HG02571 (cell line): ENCODE measurements around the gene VPS13D.

Experiments used
- ATAC-seq: cut with Tn5 transposase; IDR thresholded peaks from one replicate; pipeline ENCODE4 v1.9.1; 2021; ENCODE audit warnings: mild to moderate bottlenecking, moderate library complexity; ENCODE audit not compliant: unreplicated experiment

The VPS13D gene, protein sequence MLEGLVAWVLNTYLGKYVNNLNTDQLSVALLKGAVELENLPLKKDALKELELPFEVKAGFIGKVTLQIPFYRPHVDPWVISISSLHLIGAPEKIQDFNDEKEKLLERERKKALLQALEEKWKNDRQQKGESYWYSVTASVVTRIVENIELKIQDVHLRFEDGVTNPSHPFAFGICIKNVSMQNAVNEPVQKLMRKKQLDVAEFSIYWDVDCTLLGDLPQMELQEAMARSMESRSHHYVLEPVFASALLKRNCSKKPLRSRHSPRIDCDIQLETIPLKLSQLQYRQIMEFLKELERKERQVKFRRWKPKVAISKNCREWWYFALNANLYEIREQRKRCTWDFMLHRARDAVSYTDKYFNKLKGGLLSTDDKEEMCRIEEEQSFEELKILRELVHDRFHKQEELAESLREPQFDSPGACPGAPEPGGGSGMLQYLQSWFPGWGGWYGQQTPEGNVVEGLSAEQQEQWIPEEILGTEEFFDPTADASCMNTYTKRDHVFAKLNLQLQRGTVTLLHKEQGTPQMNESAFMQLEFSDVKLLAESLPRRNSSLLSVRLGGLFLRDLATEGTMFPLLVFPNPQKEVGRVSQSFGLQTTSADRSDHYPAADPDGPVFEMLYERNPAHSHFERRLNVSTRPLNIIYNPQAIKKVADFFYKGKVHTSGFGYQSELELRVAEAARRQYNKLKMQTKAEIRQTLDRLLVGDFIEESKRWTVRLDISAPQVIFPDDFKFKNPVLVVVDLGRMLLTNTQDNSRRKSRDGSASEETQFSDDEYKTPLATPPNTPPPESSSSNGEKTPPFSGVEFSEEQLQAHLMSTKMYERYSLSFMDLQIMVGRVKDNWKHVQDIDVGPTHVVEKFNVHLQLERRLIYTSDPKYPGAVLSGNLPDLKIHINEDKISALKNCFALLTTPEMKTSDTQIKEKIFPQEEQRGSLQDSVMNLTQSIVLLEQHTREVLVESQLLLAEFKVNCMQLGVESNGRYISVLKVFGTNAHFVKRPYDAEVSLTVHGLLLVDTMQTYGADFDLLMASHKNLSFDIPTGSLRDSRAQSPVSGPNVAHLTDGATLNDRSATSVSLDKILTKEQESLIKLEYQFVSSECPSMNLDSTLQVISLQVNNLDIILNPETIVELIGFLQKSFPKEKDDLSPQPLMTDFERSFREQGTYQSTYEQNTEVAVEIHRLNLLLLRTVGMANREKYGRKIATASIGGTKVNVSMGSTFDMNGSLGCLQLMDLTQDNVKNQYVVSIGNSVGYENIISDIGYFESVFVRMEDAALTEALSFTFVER (N-terminal part only)

DNA sequence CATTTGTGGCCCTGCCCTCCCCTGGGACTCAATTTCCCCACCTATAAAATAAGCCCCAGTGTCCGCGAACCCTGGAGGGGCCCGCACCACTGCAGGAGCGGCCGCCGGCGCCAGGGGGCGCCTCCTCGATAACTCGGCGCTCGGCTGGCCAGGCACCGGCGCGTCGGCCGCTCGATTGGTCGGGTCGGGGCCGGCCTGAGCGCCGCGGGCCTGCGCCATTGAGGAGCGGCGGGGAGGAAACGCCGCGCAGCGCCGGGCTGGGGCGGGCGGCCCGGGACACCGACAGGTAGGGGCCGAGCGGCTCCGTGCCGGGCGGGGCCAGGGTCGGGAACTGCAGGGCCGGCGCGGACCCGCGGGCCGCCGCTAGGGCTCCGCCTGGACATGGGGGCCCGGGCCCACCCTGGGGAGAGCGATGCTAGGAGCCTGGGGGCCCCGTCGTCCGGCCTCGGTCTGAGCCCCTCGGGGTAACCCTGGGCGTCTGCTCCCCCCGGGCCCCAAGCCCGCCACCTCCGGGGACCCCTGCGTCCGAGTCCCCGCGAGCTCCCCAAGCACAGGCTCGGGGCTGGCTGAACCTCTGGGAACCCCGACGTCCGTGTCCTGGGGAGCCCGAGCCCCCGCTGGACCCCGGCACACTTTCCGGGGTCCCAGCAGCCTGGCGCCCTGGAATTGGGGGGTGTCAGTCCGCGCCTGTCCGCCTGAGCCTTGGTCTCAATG lies at the start of gene VPS13D:
Gene VPS13D (plus strand): TSS at position 196 of the 714 bp plus-strand sequence. CDS start 4,237 bp downstream, outside the sequence.
- ATAC-seq: peak; percentile 77

DNA sequence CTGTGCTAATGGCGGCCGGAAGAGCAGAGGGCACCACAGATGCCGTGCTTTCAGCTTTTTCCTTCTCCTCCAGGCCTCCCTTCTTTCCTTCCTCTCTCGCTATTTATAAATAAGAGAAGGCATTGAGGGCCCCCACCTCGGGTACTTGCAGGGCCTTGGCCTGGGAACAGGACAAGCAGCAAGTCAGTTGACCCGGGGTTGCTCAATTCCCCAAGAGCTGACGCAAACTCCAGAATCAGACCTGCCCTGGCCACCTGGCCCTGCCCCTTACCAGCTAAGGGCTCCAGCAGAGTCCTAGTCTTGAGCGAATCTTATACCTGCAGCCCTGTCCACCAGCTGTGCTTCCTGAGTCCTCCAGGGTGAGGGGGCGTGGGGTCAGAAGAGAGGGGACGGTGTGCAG lies 49.5 kb upstream of the VPS13D start:
- no peak for ATAC-seq

GRCh38 chr1:12180903-12181302 lies 48.9 kb upstream of the VPS13D start:
- ATAC-seq: no peak

- no peak for ATAC-seq
These were observed 48.3 kb upstream of the VPS13D start for GRCh38 chr1:12181568-12181967.

DNA sequence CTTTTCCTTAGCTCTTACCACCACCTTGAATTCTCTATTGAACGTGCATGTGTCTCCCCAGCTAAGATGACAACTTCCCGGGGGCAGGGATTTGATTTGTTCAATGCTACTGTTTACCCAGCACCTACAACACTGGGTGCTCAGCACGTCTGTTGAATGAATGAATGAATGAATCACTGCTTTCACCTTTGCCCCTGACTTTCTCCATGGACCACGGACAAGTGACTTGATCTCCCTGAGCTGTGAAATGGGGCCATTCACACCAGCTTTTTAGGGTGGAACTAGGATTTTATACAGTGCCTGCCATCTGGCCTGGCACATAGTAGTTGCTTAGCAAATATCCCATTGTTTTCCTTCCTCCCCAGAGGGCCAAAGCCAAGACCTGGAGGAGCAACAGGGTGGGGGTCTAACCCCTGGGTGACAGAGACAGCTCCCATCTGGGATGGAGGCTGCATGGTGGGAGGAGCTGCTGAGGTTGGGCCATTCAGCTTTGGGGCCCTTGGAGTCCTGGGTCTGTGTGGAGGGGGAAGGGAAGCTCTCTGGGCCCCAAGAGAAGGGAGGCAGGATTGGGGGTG lies 47.3 kb upstream of the VPS13D start:
- no peak for ATAC-seq

GRCh38 chr1:12183095-12183794 lies 46.6 kb upstream of the VPS13D start:
- no peak for ATAC-seq

DNA sequence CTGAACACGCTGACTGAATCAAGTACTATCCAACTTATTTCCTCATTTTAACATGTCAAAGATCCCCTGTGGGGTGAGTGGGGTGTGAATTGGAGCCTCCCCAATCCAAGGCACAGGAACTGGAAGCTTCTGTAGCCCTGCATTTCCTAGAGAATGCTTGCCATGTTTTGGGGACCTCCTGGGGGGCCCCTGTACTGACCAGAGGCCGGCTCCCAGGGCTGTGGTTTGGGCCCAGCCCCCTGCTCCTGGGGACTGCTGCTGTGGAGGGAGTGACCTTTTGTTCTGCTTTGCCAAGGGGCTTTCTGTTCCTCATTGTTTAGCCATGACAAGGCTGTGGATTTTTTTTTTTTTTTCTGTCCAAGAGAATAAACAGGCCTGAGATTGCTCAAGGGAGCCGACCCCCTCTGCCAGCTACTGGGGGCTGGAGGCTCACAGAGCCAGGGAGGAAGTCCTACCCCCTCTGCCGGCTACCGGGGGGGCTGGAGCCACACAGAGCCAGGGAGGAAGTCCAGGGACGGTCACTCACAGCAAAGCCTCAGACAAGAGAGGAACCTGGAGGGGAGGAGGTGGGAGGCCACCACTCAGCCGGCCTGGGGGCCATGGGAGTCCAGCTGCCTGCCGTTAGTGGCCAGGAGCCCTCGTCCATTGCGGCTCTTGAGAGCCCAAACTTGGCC lies 45.7 kb upstream of the VPS13D start:
- ATAC-seq: no peak

GRCh38 chr1:12185036-12185917 lies 44.6 kb upstream of the VPS13D start:
- no peak for ATAC-seq

GRCh38 chr1:12185918-12186678 lies 43.7 kb upstream of the VPS13D start:
- ATAC-seq: no peak

- no peak for ATAC-seq
These were observed 43.2 kb upstream of the VPS13D start for GRCh38 chr1:12186679-12186985.

DNA sequence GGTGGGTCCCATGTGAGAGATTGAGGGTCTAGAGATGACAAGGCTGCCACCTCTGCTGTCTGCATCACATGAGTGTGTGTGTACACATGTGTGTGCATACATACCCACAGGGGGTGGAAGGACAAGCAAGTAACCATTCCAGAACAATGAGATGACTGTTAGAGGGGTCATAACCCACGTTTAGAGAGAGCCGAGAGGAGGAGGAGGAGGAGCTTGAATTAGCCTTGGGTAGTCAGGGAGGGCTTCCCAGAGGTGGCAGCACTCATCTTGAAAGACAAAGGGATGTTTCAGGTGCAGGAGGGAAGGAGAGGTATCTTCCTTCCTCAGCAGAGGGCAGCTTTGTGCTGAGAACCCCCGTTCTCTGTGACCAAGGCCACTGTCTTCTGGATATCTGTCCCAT lies 41.7 kb upstream of the VPS13D start:
- no peak for ATAC-seq

DNA sequence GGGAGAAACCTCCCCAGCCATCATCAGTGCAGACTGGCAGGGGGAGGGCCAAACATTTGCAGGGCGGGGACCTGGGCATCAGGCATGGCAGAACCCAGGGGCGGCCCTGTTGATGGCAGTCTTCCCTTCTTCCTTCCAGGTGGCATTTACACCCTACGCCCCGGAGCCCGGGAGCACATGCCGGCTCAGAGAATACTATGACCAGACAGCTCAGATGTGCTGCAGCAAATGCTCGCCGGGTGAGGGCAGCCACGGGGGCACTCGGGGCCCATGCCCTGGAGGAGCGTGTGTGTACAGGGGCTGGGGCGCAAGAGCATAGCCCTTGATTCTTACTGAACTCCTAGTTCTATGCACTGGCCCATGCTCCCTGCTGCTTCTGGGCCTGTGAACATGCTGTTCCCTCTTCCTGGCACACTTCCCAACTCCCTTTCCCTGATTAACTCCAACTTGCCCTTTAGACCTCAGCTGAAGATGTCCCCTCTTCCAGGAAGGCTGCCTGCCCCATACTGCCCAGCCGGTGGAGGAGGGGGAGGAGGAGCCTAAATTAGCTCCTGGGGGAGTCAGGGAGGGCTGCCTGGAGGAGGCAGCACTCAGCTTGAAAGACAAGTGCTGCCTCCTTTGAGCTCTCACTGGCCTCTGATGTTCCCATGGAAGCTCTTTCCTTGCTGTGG lies 41.0 kb upstream of the VPS13D start:
- no peak for ATAC-seq

DNA sequence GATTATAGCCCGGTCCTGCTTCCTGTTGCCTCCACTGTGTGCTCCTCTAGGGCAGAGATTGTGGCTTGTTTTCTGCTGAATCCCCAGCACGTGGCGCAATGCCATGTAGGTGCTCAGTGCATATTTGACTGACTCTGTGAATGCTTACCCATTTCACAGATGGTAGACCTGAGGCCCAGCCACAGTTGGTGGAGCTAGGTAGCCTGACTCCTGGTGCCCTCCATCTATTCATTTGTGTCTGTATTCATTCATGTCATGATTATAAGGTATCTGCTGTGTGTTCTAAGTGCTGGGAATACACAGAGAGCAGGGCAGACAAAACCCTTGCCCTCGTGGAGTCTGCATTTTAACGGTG lies 40.5 kb upstream of the VPS13D start:
- ATAC-seq: no peak

- ATAC-seq: no peak
These were observed 38.4 kb upstream of the VPS13D start for GRCh38 chr1:12191242-12192032.

DNA sequence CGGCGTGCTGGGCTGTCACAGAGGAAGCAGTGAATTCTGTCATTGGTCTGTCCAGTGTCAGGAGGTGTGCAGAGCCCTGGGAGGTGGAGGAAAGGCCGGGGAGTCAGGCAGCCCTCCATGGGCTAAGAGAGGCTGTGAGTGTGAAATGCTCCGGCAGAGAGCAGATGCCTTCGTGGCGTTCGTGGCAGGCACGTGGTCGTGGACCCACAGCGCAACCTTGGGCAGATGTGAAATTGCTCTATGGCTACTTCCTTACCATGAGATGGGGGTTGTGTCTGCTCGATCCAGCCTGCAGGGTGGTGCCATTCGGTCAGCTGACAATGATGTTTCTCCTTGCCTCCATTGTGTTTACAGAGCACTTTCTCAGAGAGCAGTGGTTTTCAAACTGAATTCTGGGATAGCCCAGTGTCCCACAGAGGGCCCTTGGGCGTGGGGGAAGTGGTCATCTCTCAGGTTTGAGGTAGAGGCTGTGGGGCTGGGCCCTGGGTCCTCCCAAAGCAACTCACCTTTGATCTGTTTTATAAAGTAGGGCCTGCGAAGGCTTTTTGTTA lies 35.1 kb upstream of the VPS13D start:
- no peak for ATAC-seq

DNA sequence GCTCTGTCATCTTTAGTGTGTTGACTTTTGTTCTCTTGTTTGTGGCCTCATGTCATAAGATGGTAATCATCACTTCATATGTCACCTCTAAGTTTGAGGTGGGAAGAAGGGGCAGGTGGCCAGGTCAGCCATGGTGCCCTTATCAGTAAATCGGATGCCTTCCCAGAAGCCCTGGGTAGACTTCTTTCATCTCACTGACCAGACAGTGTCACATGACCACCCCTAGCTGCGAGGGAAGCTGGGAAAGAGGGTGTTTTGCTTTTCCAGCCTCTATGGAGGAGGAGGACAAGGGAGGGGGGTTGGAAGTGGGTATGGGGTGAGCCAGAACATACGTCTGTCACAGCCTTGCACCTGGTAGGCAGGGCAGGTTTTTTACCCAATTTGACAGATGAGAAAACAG lies 34.4 kb upstream of the VPS13D start:
- ATAC-seq: no peak
